Measurements from ENCODE around the gene PNMA1.
"Not testable (repeated sequence)": the region's sequence is repeated elsewhere in the genome, so short reads cannot be mapped to it uniquely, and the experiment has no call there.

The PNMA1 gene

DNA sequence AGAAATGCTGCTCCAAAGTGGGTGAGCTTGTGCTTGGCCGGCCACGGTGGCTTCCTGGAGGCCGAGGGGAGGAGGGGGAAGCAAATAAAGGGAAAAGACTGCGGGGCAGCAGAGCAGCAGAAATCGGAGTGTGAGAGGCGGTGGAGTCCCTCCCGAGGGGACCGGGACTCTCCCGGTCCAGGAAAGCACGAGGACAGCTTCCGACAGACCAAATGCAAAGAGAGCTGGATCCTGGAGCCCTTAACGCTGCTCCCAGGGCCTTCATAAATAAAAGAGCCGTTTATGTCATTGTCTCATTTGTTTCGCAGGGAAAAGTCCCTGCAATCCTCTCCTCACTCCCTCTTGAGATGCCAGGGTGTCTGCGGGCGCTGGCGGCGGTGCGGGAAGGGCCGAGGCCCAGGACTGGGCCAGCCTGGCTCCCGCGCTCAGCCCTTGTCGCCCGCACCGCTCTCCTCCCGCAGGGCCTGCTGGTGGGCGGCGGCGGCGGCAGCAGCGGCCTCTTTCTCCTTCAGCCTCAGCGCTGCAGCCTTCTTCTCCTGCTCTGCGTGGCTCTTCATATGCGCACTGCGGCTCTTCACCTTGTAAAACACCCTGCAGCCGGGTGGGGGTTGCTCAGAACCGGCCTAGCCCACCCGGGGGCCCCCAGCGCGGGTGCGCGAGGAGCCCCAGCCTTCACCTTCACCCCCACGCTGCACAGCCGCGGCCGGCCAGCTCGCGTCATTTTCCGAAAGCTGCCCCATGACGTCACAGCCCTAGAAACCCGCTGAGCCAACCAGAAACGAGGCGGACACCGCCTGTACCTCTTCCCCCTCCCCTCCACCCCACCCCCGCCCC lies 4.5 kb upstream of the PNMA1 start:
- in situ Hi-C loops (cut with HindIII; ENCODE audit: low sequenced_read_pairs) = no loop called here

DNA sequence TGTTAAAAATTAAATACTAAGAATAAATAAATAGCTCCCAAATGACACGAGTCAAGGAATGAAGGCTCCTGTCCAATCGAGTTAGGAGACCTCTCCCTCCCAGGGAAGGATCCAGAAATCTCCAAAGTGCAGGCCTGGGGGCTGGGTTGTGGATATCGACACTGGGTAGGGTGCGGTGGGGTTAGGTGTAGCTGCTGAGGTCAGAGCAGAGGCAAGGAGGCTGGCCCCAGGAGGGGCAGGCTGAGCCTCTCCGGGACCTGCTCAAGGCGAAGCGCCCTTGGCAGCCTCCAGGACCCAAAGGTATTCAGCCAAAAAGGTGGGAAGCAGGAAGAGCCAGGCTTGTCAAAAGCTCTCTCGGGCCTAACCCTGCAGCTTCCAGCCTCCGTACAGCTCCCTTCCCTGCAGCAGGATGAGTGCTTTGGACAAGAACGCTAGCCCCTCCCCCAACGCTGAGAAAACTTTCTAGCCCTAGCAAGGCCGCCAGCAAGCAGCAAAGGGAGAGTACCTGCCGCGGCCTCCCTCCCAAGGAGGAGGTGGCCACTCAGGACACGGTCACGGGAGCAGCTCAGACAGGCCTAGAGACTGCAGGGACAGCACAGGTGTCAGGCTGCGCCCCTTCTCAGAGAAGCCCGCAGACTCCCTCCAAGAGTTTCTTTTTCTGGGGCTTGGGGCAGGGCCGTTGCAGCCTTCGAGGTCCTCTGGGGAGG lies 3.7 kb upstream of the PNMA1 start:
- in situ Hi-C loops (cut with HindIII; ENCODE audit: low sequenced_read_pairs) = no loop called here

DNA sequence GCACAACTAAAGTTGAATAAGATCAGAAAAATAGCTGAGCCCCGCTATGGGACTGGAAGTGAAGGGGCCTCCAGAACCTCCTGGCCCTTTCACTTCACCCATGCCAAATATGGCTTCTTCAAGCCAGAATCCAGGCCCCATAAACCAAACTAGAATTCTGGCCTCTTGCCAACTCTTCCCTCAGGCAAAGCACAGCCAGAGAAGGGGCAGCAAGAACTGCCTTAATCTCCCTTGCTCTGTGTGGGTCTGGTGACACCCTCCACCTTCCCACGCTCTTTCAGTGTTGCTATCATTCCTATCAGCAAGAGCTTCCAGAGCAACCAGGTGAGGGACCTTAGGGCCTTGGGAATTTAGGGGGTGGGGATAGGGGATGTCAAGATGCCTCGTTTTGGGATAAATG lies 3.1 kb upstream of the PNMA1 start:
- in situ Hi-C loops (cut with HindIII; ENCODE audit: low sequenced_read_pairs) = no loop called here

DNA sequence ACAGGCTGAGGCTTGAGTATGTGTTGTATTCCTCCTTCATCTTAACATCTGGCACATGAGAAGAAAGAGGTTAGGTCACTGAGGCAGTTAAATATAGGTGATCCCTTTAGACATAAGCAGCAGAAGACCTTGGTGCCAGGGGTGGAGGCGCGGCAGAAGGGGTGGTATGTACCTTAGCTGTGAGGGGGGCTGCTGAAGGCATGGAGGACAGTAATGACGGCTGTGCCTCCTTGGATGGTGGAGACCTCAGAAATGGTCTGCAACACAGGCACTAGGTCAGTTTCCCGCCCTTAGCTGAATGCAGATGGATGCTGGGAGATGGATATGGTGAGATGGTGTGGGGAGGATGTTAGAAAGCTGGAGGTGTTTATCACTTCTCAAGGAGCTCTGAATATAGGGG lies 1.5 kb upstream of the PNMA1 start:
- in situ Hi-C loops (cut with HindIII; ENCODE audit: low sequenced_read_pairs) = no loop called here

DNA sequence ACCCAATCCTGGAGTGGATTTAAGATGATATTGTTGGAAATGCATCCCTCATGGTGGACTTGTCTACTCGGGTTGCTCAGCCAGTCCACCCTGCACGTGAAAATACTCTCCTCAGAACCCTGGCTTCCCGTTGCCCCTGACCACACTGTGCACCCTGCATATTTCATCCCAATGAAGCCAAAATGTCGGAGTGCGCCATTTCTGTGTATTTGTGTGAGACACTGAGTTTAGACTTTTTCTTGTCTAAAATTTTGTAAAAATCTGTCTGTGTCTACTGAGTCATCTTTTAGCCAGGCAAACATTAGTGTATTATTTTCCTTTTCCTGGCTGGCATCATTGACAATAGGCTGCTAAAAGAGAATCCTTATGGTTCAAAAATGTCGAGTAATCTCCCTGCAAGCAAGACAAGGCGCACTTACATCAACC lies 485 bp upstream of the PNMA1 start:
- in situ Hi-C loops (cut with HindIII; ENCODE audit: low sequenced_read_pairs) = no loop called here

DNA sequence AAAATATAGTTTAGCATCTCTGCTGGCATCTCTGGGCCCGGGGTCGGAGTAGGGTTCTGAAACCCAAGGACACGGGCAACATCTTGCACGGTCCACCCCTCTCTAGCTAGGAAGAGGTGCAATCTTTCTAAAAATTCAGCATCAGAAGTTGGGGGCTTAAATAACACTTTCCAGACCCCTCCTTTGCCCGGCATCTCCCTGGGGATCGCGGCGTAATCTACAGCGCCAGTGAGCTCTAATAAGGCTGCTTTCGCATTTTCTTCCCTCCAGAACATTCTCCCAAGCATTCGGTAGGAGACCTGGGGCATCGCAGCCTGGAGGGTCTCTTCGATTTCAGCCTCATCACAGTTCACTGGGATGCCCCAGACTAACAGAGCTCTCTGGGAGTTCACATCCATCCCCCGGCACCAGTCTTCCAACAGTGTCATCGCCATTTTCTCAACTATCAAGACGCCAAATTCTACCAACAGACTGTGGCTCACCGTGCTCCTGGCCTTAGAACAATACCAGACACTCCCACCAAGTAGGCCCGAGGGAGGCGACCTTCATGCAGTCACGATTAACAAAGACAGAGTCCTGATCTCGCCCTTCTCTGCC lies 880 bp downstream of the PNMA1 start:
- in situ Hi-C loops (cut with HindIII; ENCODE audit: low sequenced_read_pairs) = no loop called here

DNA sequence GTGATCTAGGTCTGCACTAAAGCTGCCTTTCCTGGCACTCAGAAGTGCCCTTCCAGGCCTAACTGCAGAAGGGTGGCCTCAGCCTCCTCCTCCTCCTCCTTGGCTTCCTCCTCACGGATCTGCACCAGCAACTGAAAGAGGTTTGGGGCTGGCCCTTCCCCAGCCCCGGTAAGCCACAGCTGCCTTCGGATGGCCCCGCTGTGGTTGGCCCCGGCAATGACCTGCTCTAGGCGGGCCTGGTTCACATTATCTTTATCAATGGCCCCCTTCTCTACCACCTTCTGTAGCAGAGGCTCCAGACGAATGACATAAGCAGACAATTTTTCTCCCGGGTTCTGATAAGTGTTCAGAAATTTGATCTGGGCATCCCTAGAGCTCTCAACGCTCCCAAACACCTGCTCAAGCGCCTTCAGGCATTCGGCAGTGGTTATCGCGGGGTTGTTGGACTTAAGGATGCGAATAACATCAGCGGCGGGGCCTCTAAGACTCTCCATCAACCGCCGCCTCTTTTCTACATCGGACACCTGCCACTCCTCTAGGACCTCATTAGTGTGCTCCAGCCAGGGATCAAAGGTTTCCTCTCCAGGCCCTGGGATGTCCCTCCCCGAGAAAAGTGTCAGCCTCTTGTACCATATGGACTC lies 1.5 kb downstream of the PNMA1 start:
- in situ Hi-C loops (cut with HindIII; ENCODE audit: low sequenced_read_pairs) = no loop called here

DNA sequence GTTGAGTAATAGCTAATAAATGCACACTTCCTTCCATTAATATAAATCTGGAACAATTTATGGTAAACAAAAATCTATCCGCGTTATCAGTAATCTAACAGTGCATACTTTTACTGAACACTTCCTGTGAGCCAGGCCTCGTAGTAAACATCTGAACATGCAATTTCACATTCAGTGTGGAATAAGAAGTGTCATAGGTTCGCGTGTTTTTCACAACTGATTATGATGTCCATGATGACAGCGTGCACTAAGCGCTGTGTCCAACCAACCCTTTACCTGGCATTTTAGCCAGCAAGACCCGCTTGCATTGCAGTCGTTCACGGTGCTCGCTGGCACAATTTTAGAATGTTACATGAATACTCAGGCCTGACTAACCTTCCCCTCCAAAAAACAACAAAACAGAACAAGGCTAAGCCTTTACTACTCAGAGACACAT lies 2.1 kb downstream of the PNMA1 start:
- in situ Hi-C loops (cut with HindIII; ENCODE audit: low sequenced_read_pairs) = no loop called here

DNA sequence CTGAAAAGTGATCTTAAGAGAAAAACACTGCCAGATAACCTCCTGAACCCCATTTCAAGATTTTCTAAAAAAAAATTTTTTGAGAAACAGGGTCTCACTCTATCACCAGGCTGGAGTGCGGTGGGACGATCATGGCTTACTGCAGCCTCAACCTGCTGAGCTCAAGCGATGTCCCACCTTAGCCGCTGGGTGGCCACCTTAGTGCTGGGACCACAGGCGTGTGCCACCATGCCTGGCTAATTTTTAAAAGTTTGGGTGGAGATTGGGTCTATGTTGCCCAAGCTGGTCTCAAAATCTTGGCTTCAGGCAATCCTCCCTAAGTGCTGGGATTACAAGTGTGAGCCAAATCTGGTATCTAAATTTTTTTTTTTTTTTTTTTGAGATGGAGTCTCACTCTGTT lies 3.4 kb downstream of the PNMA1 start:
- in situ Hi-C loops (cut with HindIII; ENCODE audit: low sequenced_read_pairs) = no loop called here

DNA sequence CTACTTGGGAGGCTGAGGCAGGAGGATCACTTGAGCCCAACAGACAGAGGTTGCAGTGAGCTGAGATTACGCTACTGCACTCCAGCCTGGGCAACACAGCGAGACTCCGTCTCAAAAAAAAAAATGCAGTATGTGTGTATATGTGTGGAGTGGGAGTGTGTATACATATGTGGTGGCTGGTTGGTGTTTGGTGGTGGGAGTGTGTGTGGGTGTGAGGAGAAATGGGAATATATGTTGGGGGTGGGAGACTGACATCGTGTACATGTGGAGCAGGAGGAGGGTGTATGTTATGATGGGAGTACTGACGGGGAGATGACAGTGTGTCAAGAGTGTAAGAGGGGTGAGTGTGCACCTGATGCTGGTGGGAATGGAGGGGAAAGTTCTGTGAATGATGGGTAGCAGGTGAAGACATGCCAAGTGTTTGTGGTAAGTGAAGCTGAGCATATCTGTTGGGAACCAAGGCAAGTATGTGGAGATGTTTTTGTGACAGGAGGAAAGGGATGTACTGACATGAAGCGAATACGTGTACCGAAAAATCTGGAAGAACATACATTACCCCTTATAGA lies 4.2 kb downstream of the PNMA1 start:
- in situ Hi-C loops (cut with HindIII; ENCODE audit: low sequenced_read_pairs) = no loop called here

DNA sequence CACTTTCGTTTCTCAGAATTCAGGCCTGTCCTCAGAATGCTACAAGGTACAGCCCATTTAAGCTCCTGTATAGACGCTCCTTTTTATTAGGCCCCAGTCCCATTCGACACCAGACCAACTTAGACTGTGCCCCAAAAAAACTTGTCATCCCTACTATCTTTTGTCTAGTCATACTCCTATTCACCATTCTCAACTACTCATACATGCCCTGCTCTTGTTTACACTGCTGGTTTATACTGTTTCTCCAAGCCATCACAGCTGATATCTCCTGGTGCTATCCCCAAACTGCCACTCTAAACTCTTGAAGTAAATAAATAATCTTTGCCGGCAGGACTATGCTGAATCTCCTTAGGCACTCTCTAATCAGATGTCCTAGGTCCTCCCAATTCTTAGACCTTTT lies 6.1 kb downstream of the PNMA1 start:
- in situ Hi-C loops (cut with HindIII; ENCODE audit: low sequenced_read_pairs) = not testable (repeated sequence)

DNA sequence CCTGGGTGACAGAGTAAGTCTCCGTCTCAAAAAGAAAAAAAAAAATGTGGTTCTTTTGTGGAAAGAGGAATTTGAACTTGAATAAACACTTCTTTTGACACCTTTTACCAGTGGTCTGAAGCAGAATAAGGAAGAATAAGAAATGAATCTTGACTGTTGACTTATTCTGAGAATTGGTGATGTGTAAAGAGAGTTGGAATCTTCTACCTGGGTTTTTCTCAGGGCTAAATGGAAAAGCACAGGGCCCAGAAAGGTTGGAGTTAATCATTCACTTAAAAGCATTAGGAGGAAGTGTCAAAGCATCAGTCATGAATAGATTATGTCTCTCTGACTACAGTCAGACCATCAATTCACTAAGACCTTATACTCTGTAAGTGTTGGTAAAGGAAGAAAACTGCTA lies 13.9 kb downstream of the PNMA1 start:
- in situ Hi-C loops (cut with HindIII; ENCODE audit: low sequenced_read_pairs) = no loop called here

DNA sequence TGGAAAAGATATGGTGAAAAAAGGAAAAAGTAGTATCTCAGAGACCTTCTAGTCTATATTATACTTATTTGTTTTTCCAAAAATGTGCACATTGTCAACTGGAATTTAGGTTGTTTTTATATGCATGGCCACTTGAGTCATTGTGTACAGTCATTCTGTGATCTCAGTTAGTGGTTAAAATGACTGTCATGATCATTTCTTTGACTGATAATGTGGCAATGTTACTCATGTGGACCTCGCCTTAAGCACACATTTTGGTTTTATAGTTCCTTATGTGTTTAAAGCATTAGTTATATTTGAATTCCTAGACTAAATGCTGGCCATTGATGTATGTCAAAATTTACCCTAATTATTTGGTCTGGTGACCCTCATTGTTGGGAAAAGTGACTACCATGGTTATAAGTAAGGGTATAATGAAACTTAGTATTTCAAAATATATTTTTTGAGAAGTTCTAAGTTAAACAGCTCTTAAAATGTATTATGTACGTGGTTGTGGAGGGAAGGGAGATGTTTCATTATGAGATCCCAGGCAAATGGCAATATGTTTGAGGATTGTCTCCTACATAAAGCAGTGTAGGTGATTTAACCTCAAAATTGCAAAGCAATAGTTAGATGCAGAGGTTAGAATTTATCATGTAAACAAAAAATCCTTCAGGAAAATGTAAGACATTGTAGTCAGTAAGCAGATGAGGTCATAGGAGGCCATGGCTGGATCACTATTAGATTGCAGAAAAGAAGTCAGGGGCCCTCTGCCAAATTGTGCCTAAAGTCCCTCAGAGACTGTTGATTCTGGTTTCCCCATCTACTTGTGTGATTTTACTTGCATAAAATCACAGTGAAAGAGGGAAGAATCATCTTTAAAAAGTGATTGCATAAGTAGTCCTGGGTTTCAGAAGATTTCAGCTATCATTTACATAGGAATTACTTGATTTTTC lies 17.5 kb downstream of the PNMA1 start:
- in situ Hi-C loops (cut with HindIII; ENCODE audit: low sequenced_read_pairs) = no loop called here

DNA sequence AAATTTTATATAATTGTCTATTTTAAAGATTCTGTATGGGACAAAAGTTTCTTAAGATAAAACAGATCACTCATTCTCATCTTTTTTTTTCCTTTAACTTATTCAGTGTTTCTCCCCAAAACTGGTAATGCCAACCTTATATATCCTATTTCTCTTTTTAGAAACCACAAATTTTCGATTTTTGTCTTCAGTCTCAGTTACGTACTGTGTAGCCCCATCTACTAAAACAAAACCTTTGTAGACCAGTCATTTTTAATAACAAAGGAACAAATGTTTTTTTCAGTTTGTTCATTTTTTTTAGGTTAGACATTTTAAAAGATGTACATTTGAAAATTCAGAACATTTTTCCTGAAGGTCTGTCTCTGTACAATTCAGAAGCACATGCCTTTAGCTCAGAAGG lies 18.2 kb downstream of the PNMA1 start:
- in situ Hi-C loops (cut with HindIII; ENCODE audit: low sequenced_read_pairs) = no loop called here

DNA sequence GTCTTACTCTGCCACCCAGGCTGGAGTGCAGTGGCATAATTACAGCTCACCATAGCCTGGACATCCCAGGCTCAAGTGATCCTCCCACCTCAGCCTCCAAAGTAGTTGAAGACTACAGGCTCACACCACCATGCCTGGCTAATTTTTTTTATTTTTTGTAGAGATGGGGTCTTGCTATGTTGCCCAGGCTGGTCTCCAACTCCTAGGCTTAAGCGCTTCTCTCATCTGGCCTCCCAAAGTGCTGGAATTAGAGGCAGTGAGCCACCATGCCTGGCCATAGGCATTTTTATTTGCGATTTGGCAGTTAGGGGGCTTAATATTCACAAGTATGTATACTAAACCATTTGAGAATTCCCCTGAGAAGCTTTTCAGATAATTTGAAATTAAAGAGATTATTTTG lies 19.1 kb downstream of the PNMA1 start:
- in situ Hi-C loops (cut with HindIII; ENCODE audit: low sequenced_read_pairs) = no loop called here

DNA sequence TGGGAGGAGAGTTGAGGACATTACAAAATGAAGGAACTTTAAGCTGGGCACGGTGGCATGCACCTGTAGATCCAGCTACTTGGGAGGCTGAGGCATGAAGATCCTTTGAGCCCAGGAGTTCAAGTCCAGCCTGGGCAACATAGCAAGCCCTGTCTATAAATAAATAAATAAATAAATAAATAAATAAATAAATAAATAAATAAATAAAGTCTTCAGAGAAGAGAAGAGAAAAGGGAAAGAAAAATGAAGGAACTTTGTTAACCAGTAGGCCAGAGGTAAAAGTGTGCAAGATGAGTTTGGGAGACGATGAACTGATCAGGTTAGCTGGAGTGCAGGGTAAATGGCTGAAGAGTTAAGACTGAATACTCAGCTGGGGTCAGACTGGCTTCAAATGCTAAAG lies 20.1 kb downstream of the PNMA1 start:
- in situ Hi-C loops (cut with HindIII; ENCODE audit: low sequenced_read_pairs) = no loop called here

DNA sequence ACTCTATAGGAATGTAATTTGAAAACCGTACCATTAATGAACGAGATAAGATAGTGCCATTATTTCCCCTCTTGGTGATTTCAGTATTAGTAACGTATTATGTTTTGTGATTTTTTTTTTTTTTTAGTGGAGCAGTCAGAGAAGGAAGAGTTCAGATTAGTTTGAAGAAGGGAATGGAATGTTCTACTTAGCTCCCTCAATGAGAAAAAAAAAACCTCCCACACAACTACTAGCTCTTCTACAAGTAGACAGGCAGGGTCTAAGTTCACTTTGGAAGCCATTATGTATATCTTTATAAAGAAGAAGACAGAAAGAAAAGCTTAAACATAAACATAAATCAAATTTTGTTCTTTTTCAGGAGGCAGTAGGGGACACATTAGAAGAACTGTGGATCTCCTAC lies 27.3 kb downstream of the PNMA1 start:
- in situ Hi-C loops (cut with HindIII; ENCODE audit: low sequenced_read_pairs) = no loop called here

DNA sequence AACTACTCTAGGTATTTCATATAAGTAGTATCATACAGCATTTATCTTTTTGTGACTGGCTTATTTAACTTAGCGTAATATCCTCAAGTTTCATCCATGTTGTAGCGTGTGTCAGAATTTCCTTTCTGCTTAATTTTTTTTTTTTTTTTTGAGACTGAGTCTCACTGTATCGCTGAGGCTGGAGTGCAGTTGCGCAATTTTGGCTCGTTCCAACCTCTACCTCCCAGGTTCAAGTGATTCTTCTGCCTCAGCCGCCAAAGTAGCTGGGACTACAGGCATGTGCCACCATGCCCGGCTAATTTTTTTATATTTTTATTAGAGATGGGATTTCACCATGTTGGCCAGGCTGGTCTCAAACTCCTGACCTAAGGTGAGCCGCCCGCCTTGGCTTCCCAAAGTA lies 28.9 kb downstream of the PNMA1 start:
- in situ Hi-C loops (cut with HindIII; ENCODE audit: low sequenced_read_pairs) = no loop called here

DNA sequence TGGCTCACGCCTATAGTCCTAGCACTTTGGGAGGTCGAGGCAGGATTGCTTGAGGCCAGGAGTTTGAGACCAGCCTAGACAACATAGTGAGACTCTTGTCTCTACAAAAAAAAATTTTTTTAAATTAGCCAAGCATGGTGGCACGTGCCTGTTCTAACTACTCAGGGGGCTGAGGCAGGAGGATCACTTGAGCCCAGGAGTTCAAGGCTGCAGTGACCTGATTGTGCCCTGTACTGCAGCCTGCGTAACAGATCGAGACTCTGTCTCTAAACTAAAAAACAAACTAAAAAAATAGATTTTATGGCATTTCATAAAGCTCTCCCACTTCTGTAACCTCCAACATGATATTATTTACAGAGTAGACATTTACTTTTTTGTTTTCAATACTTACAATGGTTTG lies 29.6 kb downstream of the PNMA1 start:
- in situ Hi-C loops (cut with HindIII; ENCODE audit: low sequenced_read_pairs) = no loop called here

DNA sequence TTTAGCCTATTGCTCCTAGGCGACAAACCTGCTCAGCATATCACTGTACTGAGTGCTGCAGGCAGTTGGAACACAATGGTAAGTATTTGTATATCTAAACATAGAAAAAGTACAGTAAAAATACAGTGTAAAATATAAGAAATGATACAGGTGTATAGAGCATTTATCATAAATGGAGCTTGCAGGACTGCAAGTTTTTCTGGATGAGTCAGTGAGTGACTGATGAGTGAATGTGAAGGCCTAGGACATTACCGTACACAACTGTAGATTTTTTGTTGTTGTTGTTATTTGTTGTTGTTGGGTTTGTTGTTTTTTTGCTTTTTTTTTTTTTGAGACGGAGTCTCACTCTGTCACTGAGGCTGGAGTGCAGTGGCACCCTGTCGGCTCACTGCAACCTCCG lies 33.4 kb downstream of the PNMA1 start:
- in situ Hi-C loops (cut with HindIII; ENCODE audit: low sequenced_read_pairs) = no loop called here
